NCI-H1105 (cell line): Measurements from ENCODE around the gene NCCRP1.
"Not testable (repeated sequence)": the region's sequence is repeated elsewhere in the genome, so short reads cannot be mapped to it uniquely, and the experiment has no call there.

ENCODE experiments used
- DNase-seq: peaks from one replicate; lab custom pipeline; 2025; lab: John Stamatoyannopoulos, UW

NCCRP1 gene

DNA sequence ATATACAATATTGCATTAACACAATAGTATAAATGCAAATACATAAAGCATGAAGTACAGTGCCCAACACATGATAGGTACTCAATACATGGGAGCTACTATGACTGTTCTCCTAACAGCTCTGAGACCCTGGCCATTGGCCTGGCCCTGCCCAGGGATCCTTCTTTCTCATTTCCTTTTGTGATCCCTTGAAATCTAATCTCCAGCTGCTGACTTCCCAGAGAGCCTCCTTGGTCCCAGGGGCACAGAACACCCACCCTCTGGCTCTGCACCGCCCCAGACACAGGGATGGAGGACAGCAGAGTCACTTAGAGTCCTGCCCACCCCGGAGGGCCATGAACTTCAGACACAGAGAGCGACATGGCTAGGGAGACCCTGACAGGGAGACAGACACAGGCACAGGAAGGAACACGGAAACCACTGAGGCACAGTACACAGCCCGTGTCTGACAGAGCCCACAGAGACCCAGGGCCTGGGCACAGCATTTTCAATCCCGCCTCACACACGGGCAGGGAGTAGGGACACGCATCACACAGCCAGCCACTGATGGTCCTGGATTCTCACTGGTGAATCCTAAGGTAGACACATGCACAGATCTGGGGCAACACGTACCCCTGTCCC is 11.5 kb downstream of the NCCRP1 start:
- DNase-seq, result no peak

GRCh38 chr19:39209196-39209595 is 12.4 kb downstream of the NCCRP1 start:
- DNase-seq, result no peak

DNA sequence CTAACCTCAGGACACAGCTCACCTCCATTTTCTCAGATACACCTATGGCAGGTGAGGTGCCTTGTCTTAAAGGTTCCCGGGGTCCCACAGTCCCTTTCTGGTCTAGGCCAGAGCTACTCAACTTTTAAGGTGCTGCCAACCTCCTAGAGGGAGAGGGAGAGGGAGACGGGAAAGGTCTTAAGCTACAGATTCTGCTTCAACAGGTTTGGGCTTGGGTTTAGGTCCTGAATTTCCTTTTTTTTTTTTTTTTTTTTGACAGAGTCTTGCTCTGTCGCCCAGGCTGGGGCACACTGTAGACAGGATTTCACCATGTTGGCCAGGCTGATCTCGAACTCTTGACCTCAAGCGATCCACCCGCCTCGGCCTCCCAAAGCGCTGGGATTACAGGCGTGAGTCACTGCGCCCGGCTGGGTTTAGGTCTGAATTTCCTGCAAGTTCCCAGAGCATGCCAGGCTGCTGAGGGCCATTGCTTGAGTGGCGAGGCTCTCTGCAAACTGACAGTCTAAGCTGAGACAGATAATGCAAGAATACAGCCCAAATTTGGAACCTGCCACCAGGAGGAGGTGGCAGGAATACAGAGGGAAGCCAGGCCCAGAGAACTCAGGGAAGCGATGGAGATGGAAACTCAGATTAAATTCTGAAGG is 15.1 kb downstream of the NCCRP1 start:
- DNase-seq, result no peak

DNA sequence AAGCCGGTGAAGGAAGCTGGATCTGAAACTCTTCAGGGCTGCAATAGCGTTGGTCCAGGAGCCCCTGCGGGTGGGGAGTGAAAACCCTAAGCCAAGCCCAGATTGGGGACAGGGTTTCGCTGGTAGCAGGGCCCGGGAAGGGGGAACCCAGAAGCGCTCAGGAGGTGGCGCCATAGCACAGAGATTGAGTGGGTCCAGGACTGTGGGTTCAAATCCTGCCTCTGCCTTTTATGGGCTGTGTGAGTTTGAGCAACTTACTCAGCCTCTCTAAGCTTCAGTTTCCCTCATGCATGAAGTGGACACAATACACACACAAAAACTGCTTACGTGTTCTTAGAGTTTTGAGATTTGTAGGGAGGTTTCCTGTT is 15.6 kb downstream of the NCCRP1 start:
- DNase-seq, result no peak

- not testable (repeated sequence) for DNase-seq
Measured at GRCh38 chr19:39215323-39215722, 18.6 kb downstream of the NCCRP1 start.

GRCh38 chr19:39217094-39217493 is 20.3 kb downstream of the NCCRP1 start:
- no peak for DNase-seq

GRCh38 chr19:39218230-39219007 is 21.7 kb downstream of the NCCRP1 start:
- DNase-seq, result no peak

- DNase-seq, result not testable (repeated sequence)
Measured at GRCh38 chr19:39219108-39219507, 22.3 kb downstream of the NCCRP1 start.

DNA sequence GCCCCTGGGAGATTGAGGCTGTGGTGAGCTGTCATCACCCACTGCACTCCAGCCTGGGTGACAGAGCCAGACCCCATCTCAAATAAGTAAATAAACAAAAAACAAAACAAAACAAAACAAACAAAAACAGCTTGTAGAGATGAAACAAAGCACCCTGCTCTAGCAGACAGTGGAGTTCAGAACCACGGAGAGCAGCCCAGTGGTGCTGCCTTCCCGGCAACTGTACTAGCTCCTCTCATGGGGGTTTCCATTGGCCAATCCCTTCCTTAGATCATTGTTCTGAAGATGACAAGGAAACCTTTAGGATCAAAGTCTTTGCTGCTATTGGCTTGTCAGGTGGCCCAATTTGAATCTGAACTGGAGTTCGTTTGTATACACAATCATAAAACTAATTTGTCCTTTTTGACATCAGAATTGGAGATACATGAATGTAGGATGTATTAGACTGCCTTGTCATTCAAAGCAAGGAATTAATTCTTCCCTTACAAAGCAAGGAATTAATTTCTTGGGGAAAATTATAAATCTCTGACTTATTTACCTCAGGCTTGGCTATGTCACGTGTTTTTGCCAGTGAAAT is 27.0 kb downstream of the NCCRP1 start:
- DNase-seq, result no peak

GRCh38 chr19:39224910-39225309 is 28.1 kb downstream of the NCCRP1 start:
- DNase-seq, result no peak

DNA sequence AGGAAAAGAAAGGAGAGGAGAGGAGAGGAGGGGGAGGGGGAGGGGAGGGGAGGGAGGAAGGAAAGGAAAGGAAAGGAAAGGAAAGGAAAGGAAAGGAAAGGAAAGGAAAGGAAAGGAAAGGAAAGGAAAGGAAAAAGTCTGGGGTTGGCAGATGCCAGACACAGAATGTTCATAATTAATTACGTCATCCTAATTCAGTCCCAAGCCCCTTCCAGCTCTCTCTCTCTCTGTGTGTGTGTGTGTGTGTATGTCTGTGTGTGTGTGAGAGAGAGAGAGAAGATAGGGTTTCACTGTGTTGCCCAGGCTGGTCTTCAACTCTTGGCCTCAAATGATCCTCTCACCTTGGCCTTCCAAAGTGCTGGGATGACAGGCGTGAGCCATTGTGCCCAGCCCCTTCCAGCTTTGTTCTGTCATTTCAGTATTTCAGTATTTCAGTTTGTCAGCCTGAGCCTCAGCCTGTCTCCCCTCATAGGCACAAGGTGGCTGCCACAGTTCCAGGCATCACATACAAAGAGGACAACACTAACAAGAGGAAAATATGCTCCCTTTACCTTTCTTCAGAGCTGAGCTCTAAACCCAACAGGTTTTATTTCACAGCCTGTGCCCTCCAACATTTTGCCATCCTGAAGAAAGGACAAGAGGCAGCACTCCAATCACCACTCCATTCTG is 33.5 kb downstream of the NCCRP1 start:
- DNase-seq, result no peak

DNA sequence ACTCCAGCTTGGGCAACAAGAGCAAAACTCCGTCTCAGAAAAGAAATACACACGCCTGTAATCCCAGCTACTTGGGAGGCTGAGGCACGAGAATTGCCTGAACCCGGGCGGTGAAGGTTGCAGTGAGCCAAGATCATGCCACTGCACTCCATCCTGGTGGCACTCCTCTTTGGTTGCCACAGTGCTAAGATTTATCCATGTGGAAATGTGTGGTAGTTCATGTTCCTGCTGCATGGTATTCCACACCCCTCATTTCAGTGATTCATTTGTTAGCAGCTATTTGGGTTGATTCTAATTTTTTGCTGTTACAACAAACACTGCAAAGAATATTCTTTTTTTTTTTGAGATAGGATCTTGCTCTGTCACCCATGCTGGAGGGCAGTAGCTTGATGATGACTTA is 35.9 kb downstream of the NCCRP1 start:
- DNase-seq, result no peak

- no peak for DNase-seq
Measured at GRCh38 chr19:39236527-39236926, 39.8 kb downstream of the NCCRP1 start.

GRCh38 chr19:39237200-39238184 is 40.7 kb downstream of the NCCRP1 start:
- DNase-seq, result no peak

- no peak for DNase-seq
Measured at GRCh38 chr19:39238209-39238608, 41.4 kb downstream of the NCCRP1 start.

DNA sequence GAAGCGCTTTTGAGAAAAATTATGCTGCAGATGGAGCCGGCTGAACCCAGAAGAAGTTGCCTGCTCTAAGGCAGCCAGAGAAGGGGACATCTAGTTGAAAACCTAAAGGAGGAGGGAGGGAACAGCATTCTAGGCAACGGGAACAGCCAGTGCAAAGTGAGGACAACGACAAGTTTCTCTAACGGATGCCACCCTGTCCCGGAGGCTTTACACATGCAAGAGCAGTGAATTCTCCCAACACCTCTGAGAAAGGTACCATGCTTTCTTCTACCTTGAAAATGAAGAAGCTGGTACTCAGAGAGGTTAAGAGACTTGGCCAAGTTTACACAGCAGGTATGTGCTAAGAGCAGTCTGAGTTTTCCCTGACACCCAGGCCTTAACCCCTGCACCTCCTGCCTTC is 42.2 kb downstream of the NCCRP1 start:
- no peak for DNase-seq

GRCh38 chr19:39240421-39240820 is 43.7 kb downstream of the NCCRP1 start:
- DNase-seq, result no peak

GRCh38 chr19:39243741-39244140 is 47.0 kb downstream of the NCCRP1 start:
- not testable (repeated sequence) for DNase-seq

DNA sequence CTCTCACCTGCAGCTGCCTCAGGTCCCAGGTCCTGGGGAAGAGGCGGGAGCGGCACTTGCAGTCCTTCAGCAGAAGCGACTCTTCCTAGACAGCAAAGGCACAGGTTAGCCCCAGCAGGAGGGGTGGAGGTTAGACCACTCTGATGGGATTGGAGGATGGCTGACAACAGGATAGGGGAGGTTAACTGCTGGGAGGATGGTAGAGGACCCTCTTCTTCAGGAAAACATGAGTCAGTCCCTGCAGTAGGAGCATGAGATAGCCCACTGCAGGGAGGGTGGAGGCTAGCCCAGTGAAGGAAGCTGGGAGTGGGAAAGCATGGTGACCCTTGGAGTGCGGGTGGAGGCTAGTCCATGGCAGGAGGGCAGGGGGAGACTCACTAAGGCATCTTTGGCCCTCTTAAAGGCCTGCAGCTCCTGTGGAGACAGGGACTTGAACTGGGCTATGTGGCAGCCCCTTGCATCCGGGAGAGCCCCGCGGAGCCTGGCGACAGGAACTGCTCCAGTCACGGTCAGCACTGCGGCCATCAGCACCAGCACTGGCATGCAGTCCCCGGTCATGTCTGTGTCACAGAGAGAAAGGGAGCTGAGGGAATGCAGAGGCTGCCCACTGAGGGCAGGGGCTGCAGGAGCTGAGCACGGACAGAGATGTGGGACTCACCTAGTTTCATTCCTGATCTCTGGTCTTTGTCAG is 47.8 kb downstream of the NCCRP1 start, which contains the start of gene IFNL3:
Gene IFNL3 (minus strand): TSS at position 597 of the 691 bp plus-strand sequence. CDS start 39 bp downstream, at position 558.
- not testable (repeated sequence) for DNase-seq

GRCh38 chr19:39245166-39245565 is 48.4 kb downstream of the NCCRP1 start:
- DNase-seq, result not testable (repeated sequence)
